HepG2 (cell line): ENCODE measurements around the gene BACH2. TPM values are rescaled to one million over a fixed set of nuclear protein-coding genes. Genes with fewer than 3 reads are reported as not detected.

Source experiments
- ATAC-seq: fragments of 200-7000 bp; cut with Tn5 transposase; 3 replicates; pipeline ENCODE4 v1.9.1; 2020; ENCODE audit warnings: mild to moderate bottlenecking, moderate library complexity
- BruUV-seq: library from RNA; stranded (reverse); fragments of 400-500 nt; replicated peaks from 2 replicates; lab custom pipeline; 2021; lab: Mats Ljungman, UMichigan
- CTCF ChIA-PET: fragments of 300-600 bp; formaldehyde crosslinking; extraction: SDS; loops from one replicate; lab custom pipeline; 2021; ENCODE audit warnings: low total read pairs, inconsistent platforms, low intra/inter-chr PET ratio; lab: Yijun Ruan, JAX
- POLR2A ChIA-PET: fragments of 350-600 bp; sonication (Branson Sonifier 250); formaldehyde crosslinking; loops from one replicate; lab custom pipeline; 2020; ENCODE audit warnings: antibody characterized with exemption, inconsistent platforms; lab: Yijun Ruan, JAX
- DNase-seq: peaks from one replicate; pipeline ENCODE4 v3.0.0-alpha.2; 2015; ENCODE audit warnings: low spot score
- FAIRE-seq: peaks from 3 replicates; lab custom pipeline; 2011; peaks lifted over from hg19 to GRCh38; lab: Jason Lieb, UNC
- H2AFZ ChIP-seq: one replicate; pipeline ENCODE4 v1.6.1; 2011; ENCODE audit warnings: low read length, inconsistent platforms
- H3K27ac ChIP-seq: fragments of 300-600 bp; 3 replicates; pipeline ENCODE4 v1.8.0; 2011; ENCODE audit warnings: mixed run types, mild to moderate bottlenecking, mixed read lengths, low read length, inconsistent platforms; ENCODE audit not compliant: insufficient read depth; ENCODE audit errors: extremely low read length
- H3K27me3 ChIP-seq, 2 experiments: fragments of 200-600 bp in 1 of 2; 2 replicates in 1 of 2; 3 replicates in 1 of 2; pipeline versions ENCODE4 v1.6.0 to v1.8.0; 2011; ENCODE audit warnings: low read length in 2 of 2, mild to moderate bottlenecking in 2 of 2, moderate library complexity in 2 of 2, inconsistent platforms in 1 of 2; ENCODE audit not compliant: insufficient read depth in 2 of 2, control insufficient read depth in 1 of 2
- H3K36me3 ChIP-seq, 2 experiments: fragments of 200-600 bp in 1 of 2; replicated peaks in 1 of 2; 2 replicates in 1 of 2; 3 replicates in 1 of 2; pipeline versions ENCODE4 v1.5.1 to v1.8.0; 2011; ENCODE audit warnings: low read length in 2 of 2, inconsistent platforms in 1 of 2; ENCODE audit not compliant: insufficient read depth in 2 of 2, control insufficient read depth in 1 of 2
- H3K4me1 ChIP-seq: 2 replicates; pipeline ENCODE4 v1.5.1; 2012; ENCODE audit warnings: low read length, inconsistent platforms; ENCODE audit not compliant: insufficient read depth
- H3K4me2 ChIP-seq: 2 replicates; pipeline ENCODE4 v1.6.0; 2011; ENCODE audit warnings: low read depth, low read length, inconsistent platforms
- H3K4me3 ChIP-seq, 3 experiments: fragments of 200-600 bp in 1 of 3; sonication (generic), shearing (Covaris generic) in 1 of 3; replicated peaks in 1 of 3; 2 replicates each; pipeline ENCODE4 v1.5.1; 2011 to 2016; ENCODE audit warnings: low read length in 3 of 3, inconsistent platforms in 2 of 3, low read depth in 2 of 3, mild to moderate bottlenecking in 2 of 3, control low read depth in 1 of 3, mixed read lengths in 1 of 3; ENCODE audit not compliant: insufficient read depth in 1 of 3
- H3K79me2 ChIP-seq: one replicate; pipeline ENCODE4 v1.6.1; 2011; ENCODE audit warnings: low read length, inconsistent platforms; ENCODE audit not compliant: insufficient read depth
- H3K9ac ChIP-seq: 2 replicates; pipeline ENCODE4 v1.6.0; 2011; ENCODE audit warnings: mild to moderate bottlenecking, low read depth, low read length, inconsistent platforms; ENCODE audit not compliant: insufficient read depth
- H3K9me3 ChIP-seq: 2 replicates; pipeline ENCODE4 v1.5.1; 2012; ENCODE audit warnings: mild to moderate bottlenecking, low read length
- H4K20me1 ChIP-seq: 2 replicates; pipeline ENCODE4 v1.6.0; 2011; ENCODE audit warnings: inconsistent platforms, mild to moderate bottlenecking, low read length, moderate library complexity; ENCODE audit not compliant: insufficient read depth
- BCL6 ChIP-seq: IDR thresholded peaks from 2 replicates; pipeline ENCODE4 v1.6.1; 2016; ENCODE audit warnings: missing genetic modification reagents, missing compliant biosample characterization
- CBFB ChIP-seq: sonication (generic); formaldehyde crosslinking; IDR thresholded peaks from 2 replicates; pipeline ENCODE4 v1.4.0; 2020; ENCODE audit warnings: missing genetic modification reagents
- CC2D1A ChIP-seq: sonication (generic); formaldehyde crosslinking; IDR thresholded peaks from 2 replicates; pipeline ENCODE4 v1.8.1; 2023; ENCODE audit warnings: mild to moderate bottlenecking, missing genetic modification reagents
- CERS6 ChIP-seq: sonication (generic); formaldehyde crosslinking; IDR thresholded peaks from 2 replicates; pipeline ENCODE4 v1.5.0; 2020; ENCODE audit warnings: missing genetic modification reagents
- HNF1A ChIP-seq, 2 experiments: sonication (generic) in 1 of 2; formaldehyde crosslinking in 1 of 2; IDR thresholded peaks; 2 replicates each; pipeline versions ENCODE4 v1.4.0 to v1.6.1; 2016 to 2020; ENCODE audit warnings: borderline replicate concordance in 1 of 2, low read depth in 1 of 2, mild to moderate bottlenecking in 1 of 2, missing genetic modification reagents in 1 of 2
- MAFK ChIP-seq, 2 experiments: IDR thresholded peaks in 1 of 2; conservative IDR thresholded peaks in 1 of 2; 2 replicates each; pipeline ENCODE4 v1.6.1; 2011; ENCODE audit warnings: improper control_type of control experiment in 2 of 2, low read length in 2 of 2
- NFRKB ChIP-seq: fragments of 450-650 bp; IDR thresholded peaks from 2 replicates; pipeline ENCODE4 v1.6.1; 2017
- PREB ChIP-seq: sonication (generic); formaldehyde crosslinking; IDR thresholded peaks from 2 replicates; pipeline ENCODE4 v1.4.0; 2020; ENCODE audit warnings: missing genetic modification reagents
- SUZ12 ChIP-seq: fragments of 150-350 bp; IDR thresholded peaks from 2 replicates; pipeline ENCODE4 v1.6.1; 2014; ENCODE audit warnings: low read depth, low read length
- ZFX ChIP-seq: sonication (generic); formaldehyde crosslinking; IDR thresholded peaks from 2 replicates; pipeline ENCODE4 v1.4.0; 2020; ENCODE audit warnings: mild to moderate bottlenecking, low read depth, missing genetic modification reagents, moderate library complexity
- ZNF414 ChIP-seq: sonication (generic); formaldehyde crosslinking; IDR thresholded peaks from 2 replicates; pipeline ENCODE4 v1.5.0; 2020; ENCODE audit warnings: missing genetic modification reagents
- ZNF574 ChIP-seq: sonication (generic); formaldehyde crosslinking; IDR thresholded peaks from 2 replicates; pipeline ENCODE4 v1.4.0; 2020; ENCODE audit warnings: missing genetic modification reagents
- WGBS: methylation state at CpG from one replicate; pipeline ENCODE4 v1.1.6; 2017; ENCODE audit warnings: low lambda C conversion rate; 5-methylcytosine and 5-hydroxymethylcytosine counted together
- in situ Hi-C: cut with HindIII; loops from 2 replicates; pipeline ENCODE4 v1.10.0; 2017; ENCODE audit warnings: low pct_unique_long_range_greater_than_20kb; ENCODE audit not compliant: extremely low pct_ligation_motif_present
- intact Hi-C: fragments of 100-400 bp; cut with micrococcal nuclease; formaldehyde crosslinking; loops from one replicate; pipeline ENCODE4 v1.10.0; 2022; ENCODE audit not compliant: unreplicated experiment
- polyA plus RNA-seq, 8 experiments: library from polyadenylated mRNA; depleted of rRNA in 3 of 8; stranded (reverse) in 7 of 8; unstranded in 1 of 8; fragments of >200 nt; fragmentation: Illumina TruSeq in 4 of 8; extraction: Trizol in 4 of 8; gene quantifications; 2 replicates each; pipeline versions ENCODE4 v1.2.1 to v1.2.3, GENCODE V29; 2011 to 2016; ENCODE audit warnings: low read depth in 4 of 8, missing spikeins in 1 of 8, mixed read lengths in 1 of 8; ENCODE audit not compliant: insufficient read depth in 1 of 8
- total RNA-seq, 5 experiments: library from RNA; depleted of rRNA; stranded (reverse); fragments of >200 nt; fragmentation: Illumina TruSeq; extraction: Trizol; gene quantifications; 2 replicates each; pipeline ENCODE4 v1.2.3, GENCODE V29; 2016; ENCODE audit warnings: low read depth in 1 of 5

BACH2 gene
- total and polyA plus RNA-seq, 2 of the 13 experiments (the other 11 are each of a cell fraction or from before 2014, with no cell fraction given) = 0.01 TPM; not detected in 1

GRCh38 chr6:90044833-90045381 is 251.7 kb downstream of the BACH2 start (continued):
- no peak for TF ChIP-seq HNF1A (IDR thresholded peaks at IDR 0.05; ENCODE audit: low read depth)
- TF ChIP-seq HNF1A (CRISPR knock-in tag; IDR thresholded peaks at IDR 0.05; ENCODE audit: borderline replicate concordance) = no peak
- TF ChIP-seq BCL6 (CRISPR knock-in tag) = no peak
- TF ChIP-seq CBFB (CRISPR knock-in tag) = no peak
- no peak for TF ChIP-seq SUZ12
- no peak for TF ChIP-seq CC2D1A (CRISPR knock-in tag)

- Histone ChIP-seq H3K4me2 (no peak overlapping the region), H4K20me1 (no peaks in the 10 kb centered on the region), H3K79me2 (no peaks in the 10 kb centered on the region), H3K4me3 (no peak overlapping the region), H3K9ac (no peak overlapping the region), H3K4me1 (no peaks in the 10 kb centered on the region), H3K36me3 (no peaks in the 10 kb centered on the region), H3K27ac (no peak overlapping the region), H3K9me3 (no peaks in the 10 kb centered on the region), H3K27me3 (no peaks in the 10 kb centered on the region; a peak in 1 of 5 replicates), H2AFZ (no peak overlapping the region)
- POLR2A ChIA-PET = no interaction called here
- CTCF ChIA-PET = no interaction called here
- intact Hi-C loops (no loop called here), in situ Hi-C loops (no loop called here)
- 2% methylated on average over 7 of the region's 7 CpGs for WGBS
- DNase-seq (no peak), ATAC-seq (no peak), FAIRE-seq (no peak)
- BruUV-seq = no TSS peak
- TF ChIP-seq CERS6 (CRISPR knock-in tag) = no peak
- TF ChIP-seq MAFK (conservative IDR thresholded peaks at IDR 0.05 in 1 of 2, IDR thresholded peaks at IDR 0.05 in 1 of 2; ENCODE audit: low read length in 2 of 2) = no peak
- TF ChIP-seq ZNF574 (CRISPR knock-in tag) = no peak
- no peak for TF ChIP-seq PREB
- TF ChIP-seq ZFX = no peak
- no peak for TF ChIP-seq ZNF414 (CRISPR knock-in tag)
- TF ChIP-seq NFRKB = no peak
Observed at GRCh38 chr6:90044182-90044832, 252.3 kb downstream of the BACH2 start.
